Activated CD4-positive, alpha-beta T cell treated with anti-CD3 and anti-CD28 coated beads, Interleukin-2, amount 10 ng/mL, durations not matched to agents 7 days and 5 days (primary cell): Measurements from ENCODE around the gene MYH15. TPM values are rescaled to one million over a fixed set of nuclear protein-coding genes. Genes with fewer than 3 reads are reported as not detected.

ENCODE experiments used
- CTCF ChIA-PET: fragments of 350-600 bp; sonication (Branson Sonifier 250); formaldehyde crosslinking; loops from one replicate; lab custom pipeline; 2021; ENCODE audit warnings: antibody characterized with exemption; lab: Charles Lee
- POLR2A ChIA-PET: fragments of 350-600 bp; sonication (Branson Sonifier 250); formaldehyde crosslinking; loops from one replicate; lab custom pipeline; 2021; ENCODE audit warnings: antibody characterized with exemption; lab: Charles Lee
- DNase-seq: peaks from one replicate; pipeline ENCODE4 v3.0.0-alpha.2; 2020
- H3K27ac Mint-ChIP-seq: one replicate; pipeline ENCODE4 v1.8.0; 2021; ENCODE audit warnings: mild to moderate bottlenecking, moderate library complexity, mixed read lengths
- H3K27me3 Mint-ChIP-seq: one replicate; pipeline ENCODE4 v1.8.0; 2021; ENCODE audit warnings: mixed read lengths
- H3K36me3 Mint-ChIP-seq: one replicate; pipeline ENCODE4 v1.8.0; 2021; ENCODE audit warnings: low read depth, mixed read lengths
- H3K4me1 Mint-ChIP-seq: one replicate; pipeline ENCODE4 v1.8.0; 2021; ENCODE audit warnings: mixed read lengths
- H3K4me3 Mint-ChIP-seq: one replicate; pipeline ENCODE4 v1.8.0; 2021; ENCODE audit warnings: mild to moderate bottlenecking, moderate library complexity, mixed read lengths
- H3K9me3 Mint-ChIP-seq: one replicate; pipeline ENCODE4 v1.8.0; 2021; ENCODE audit warnings: mixed read lengths
- total RNA-seq, 2 experiments: library from RNA; stranded (reverse); gene quantifications; one replicate each; pipeline ENCODE4 v1.2.3, GENCODE V29; 2021

Gene MYH15
- total RNA-seq, 2 experiments from 2014 or later: 0.15 to 0.21 TPM

GRCh38 chr3:108503722-108504121, 6.7 kb downstream of the MYH15 start:
- Mint-ChIP-seq H3K36me3 (no peaks in the 10 kb centered on the region), H3K27ac (no peak overlapping the region), H3K27me3 (peaks cover 5% of the 10 kb centered on the region), H3K4me3 (no peak overlapping the region), H3K9me3 (peaks cover 3% of the 10 kb centered on the region), H3K4me1 (no peaks in the 10 kb centered on the region)
- ChIA-PET POLR2A (no interaction called here), CTCF (no interaction called here)
- no peak for DNase-seq

DNA sequence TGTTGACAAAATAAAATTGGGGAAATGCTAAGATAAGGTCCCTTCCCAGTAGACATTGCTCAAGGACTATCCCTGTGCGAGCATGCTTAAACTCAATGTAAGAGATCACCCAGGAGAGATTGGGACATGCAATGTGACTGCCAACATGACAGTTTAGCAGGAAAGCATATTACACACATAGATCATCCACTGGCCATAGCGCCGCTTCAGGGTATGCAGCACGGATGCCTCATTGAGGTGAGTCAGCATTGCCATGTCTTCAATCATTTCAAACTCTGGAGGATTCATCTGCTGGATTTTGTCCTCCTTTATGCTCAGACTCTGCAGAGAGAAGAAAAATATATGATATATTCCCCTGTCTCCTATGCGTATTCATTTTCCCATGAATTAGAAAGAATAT, 8.9 kb downstream of the MYH15 start:
- ChIA-PET CTCF (no interaction called here), POLR2A (no interaction called here)
- Mint-ChIP-seq H3K9me3 (peaks cover 3% of the 10 kb centered on the region), H3K36me3 (no peaks in the 10 kb centered on the region), H3K4me3 (no peak overlapping the region), H3K27me3 (peaks cover 5% of the 10 kb centered on the region), H3K27ac (no peak overlapping the region), H3K4me1 (no peaks in the 10 kb centered on the region)
- no peak for DNase-seq

GRCh38 chr3:108500728-108501127, 9.7 kb downstream of the MYH15 start:
- Mint-ChIP-seq H3K4me3 (no peak overlapping the region), H3K36me3 (no peaks in the 10 kb centered on the region), H3K27me3 (peaks cover 5% of the 10 kb centered on the region), H3K9me3 (peaks cover 3% of the 10 kb centered on the region), H3K27ac (no peak overlapping the region), H3K4me1 (no peaks in the 10 kb centered on the region)
- no peak for DNase-seq
- ChIA-PET POLR2A (no interaction called here), CTCF (interaction anchor here (0.5 kb wide), 1 partner anchor 1001 kb away, joined by 4 read pairs; no protein-coding TSS in a partner anchor)

GRCh38 chr3:108497271-108497670, 13.1 kb downstream of the MYH15 start:
- peaks cover 3% of the 10 kb centered on the region for H3K9me3 Mint-ChIP-seq
- ChIA-PET POLR2A (no interaction called here), CTCF (interaction anchor here (0.6 to 1.2 kb wide), 2 partner anchors 14 to 334 kb away, joined by 3 read pairs; no protein-coding TSS in a partner anchor)
- no peak for DNase-seq
- H3K36me3 Mint-ChIP-seq: no peaks in the 10 kb centered on the region
- no peak overlapping the region for H3K4me3 Mint-ChIP-seq
- no peak overlapping the region for H3K27ac Mint-ChIP-seq
- H3K27me3 Mint-ChIP-seq: peaks cover 5% of the 10 kb centered on the region
- H3K4me1 Mint-ChIP-seq: no peaks in the 10 kb centered on the region

- no peak overlapping the region for H3K4me3 Mint-ChIP-seq
- DNase-seq: no peak
- no peaks in the 10 kb centered on the region for H3K36me3 Mint-ChIP-seq
- no peaks in the 10 kb centered on the region for H3K27me3 Mint-ChIP-seq
- H3K4me1 Mint-ChIP-seq: no peaks in the 10 kb centered on the region
- ChIA-PET CTCF (interaction anchor here (1.3 kb wide), 1 partner anchor 15 kb away, joined by 3 read pairs; no protein-coding TSS in a partner anchor), POLR2A (no interaction called here)
- no peak overlapping the region for H3K27ac Mint-ChIP-seq
- H3K9me3 Mint-ChIP-seq: peaks cover 3% of the 10 kb centered on the region
Observed at GRCh38 chr3:108495717-108496116, 14.7 kb downstream of the MYH15 start.

GRCh38 chr3:108494906-108495531, 15.4 kb downstream of the MYH15 start:
- ChIA-PET CTCF (interaction anchor here (1.3 kb wide), 1 partner anchor 14 kb away, joined by 3 read pairs; no protein-coding TSS in a partner anchor), POLR2A (no interaction called here)
- H3K36me3 Mint-ChIP-seq: no peaks in the 10 kb centered on the region
- no peak overlapping the region for H3K4me3 Mint-ChIP-seq
- DNase-seq: no peak
- peak overlapping the region; percentile 1 for H3K27ac Mint-ChIP-seq
- H3K27me3 Mint-ChIP-seq: no peaks in the 10 kb centered on the region
- H3K4me1 Mint-ChIP-seq: no peaks in the 10 kb centered on the region
- peaks cover 3% of the 10 kb centered on the region for H3K9me3 Mint-ChIP-seq

- no peaks in the 10 kb centered on the region for H3K4me1 Mint-ChIP-seq
- peaks cover under 1% of the 10 kb centered on the region for H3K9me3 Mint-ChIP-seq
- ChIA-PET CTCF (no interaction called here), POLR2A (no interaction called here)
- no peak for DNase-seq
- no peaks in the 10 kb centered on the region for H3K36me3 Mint-ChIP-seq
- no peaks in the 10 kb centered on the region for H3K27me3 Mint-ChIP-seq
- no peak overlapping the region for H3K4me3 Mint-ChIP-seq
- H3K27ac Mint-ChIP-seq: no peak overlapping the region
Observed at GRCh38 chr3:108493862-108494261, 16.5 kb downstream of the MYH15 start.

GRCh38 chr3:108491456-108491855, 18.9 kb downstream of the MYH15 start:
- no peak overlapping the region for H3K4me3 Mint-ChIP-seq

DNA sequence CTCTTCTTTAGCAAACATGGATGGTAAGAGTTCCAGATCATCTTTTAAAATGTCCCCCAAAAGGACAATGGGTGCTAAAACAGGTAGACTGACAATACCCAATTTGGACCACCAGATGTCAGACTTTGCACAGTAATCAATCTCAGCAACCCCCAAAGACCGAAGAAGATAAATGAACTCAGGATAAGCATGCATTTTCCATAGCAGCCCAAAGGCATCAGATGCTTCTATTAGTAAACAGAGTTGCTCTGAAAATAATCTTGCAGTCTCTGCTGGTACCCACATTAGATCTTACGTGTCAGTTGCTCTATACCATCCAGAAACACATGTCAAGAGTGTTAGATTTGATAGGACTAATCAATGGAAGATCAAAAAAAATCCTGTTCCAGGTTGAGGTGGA, 20.6 kb downstream of the MYH15 start:
- DNase-seq: peak; percentile 53
- ChIA-PET CTCF (interaction anchor here (0.5 to 1.0 kb wide), 2 partner anchors 62 to 349 kb away, joined by 3 read pairs; no protein-coding TSS in a partner anchor), POLR2A (no interaction called here)
- Mint-ChIP-seq H3K9me3 (no peaks in the 10 kb centered on the region), H3K4me3 (no peak overlapping the region), H3K27ac (no peak overlapping the region), H3K36me3 (no peaks in the 10 kb centered on the region), H3K4me1 (no peaks in the 10 kb centered on the region), H3K27me3 (no peaks in the 10 kb centered on the region)

More at GRCh38 chr3:108491456-108491855, 18.9 kb downstream of the MYH15 start:
- POLR2A ChIA-PET: no interaction called here
- no peaks in the 10 kb centered on the region for H3K36me3 Mint-ChIP-seq
- H3K9me3 Mint-ChIP-seq: no peaks in the 10 kb centered on the region
- no peak overlapping the region for H3K27ac Mint-ChIP-seq
- no peaks in the 10 kb centered on the region for H3K27me3 Mint-ChIP-seq
- CTCF ChIA-PET: interaction anchor here (1.1 kb wide), 1 partner anchor 61 kb away, joined by 3 read pairs; no protein-coding TSS in a partner anchor
- no peaks in the 10 kb centered on the region for H3K4me1 Mint-ChIP-seq
- DNase-seq: no peak

DNA sequence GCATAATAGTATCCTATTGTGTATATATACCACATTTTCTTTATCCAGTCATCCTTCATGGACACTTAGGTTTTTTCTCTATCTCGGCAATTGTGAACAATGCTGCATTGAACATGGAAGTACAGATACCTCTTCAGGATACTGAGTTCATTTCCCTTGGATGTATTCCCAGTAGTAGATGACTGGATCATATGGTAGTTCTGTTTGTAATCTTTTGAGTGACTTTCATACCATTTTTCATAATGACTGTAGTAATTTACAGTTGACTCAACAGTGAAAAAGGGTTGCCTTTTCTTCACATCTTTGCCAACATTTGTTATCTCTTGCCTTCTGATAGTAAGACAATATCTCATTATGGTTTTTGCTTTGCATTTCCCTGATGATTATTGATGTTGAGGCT, 21.8 kb downstream of the MYH15 start:
- no peak for DNase-seq
- ChIA-PET CTCF (interaction anchor here (1.0 kb wide), 1 partner anchor 64 kb away, joined by 3 read pairs; no protein-coding TSS in a partner anchor), POLR2A (no interaction called here)
- Mint-ChIP-seq H3K4me1 (no peaks in the 10 kb centered on the region), H3K4me3 (no peak overlapping the region), H3K36me3 (no peaks in the 10 kb centered on the region), H3K27me3 (no peaks in the 10 kb centered on the region), H3K9me3 (no peaks in the 10 kb centered on the region), H3K27ac (no peak overlapping the region)

DNA sequence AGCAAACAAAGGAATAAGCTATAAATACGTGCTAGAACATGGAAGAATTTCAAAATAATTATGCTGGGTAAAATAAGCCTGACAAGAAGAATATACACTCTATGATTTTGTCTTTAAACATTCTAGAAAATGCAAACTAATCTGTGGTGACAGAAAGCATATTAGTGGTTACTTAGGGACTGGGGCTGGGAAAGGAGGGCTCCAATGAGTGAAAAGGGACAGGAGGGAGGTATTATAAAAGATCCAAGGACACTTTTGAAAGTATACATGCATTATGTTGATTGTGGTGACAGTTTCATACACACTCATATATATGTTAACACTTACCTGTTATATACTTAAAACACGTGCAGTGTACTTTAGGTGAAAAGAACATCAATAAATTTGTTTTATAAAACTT, 23.0 kb downstream of the MYH15 start:
- CTCF ChIA-PET: interaction anchor here (1.4 kb wide), 1 partner anchor 10 kb away, joined by 5 read pairs; no protein-coding TSS in a partner anchor

GRCh38 chr3:108486941-108487340, 23.5 kb downstream of the MYH15 start:
- Mint-ChIP-seq H3K27me3 (no peaks in the 10 kb centered on the region), H3K4me3 (no peak overlapping the region), H3K27ac (no peak overlapping the region), H3K9me3 (no peaks in the 10 kb centered on the region), H3K36me3 (no peaks in the 10 kb centered on the region), H3K4me1 (no peaks in the 10 kb centered on the region)
- ChIA-PET POLR2A (no interaction called here), CTCF (interaction anchor here (1.4 kb wide), 1 partner anchor 9 kb away, joined by 5 read pairs; no protein-coding TSS in a partner anchor)
- DNase-seq: no peak

More for the DNA sequence above, 23.0 kb downstream of the MYH15 start:
- no peaks in the 10 kb centered on the region for H3K9me3 Mint-ChIP-seq
- no peaks in the 10 kb centered on the region for H3K4me1 Mint-ChIP-seq
- no peaks in the 10 kb centered on the region for H3K27me3 Mint-ChIP-seq
- POLR2A ChIA-PET: no interaction called here
- no peaks in the 10 kb centered on the region for H3K36me3 Mint-ChIP-seq
- H3K27ac Mint-ChIP-seq: no peak overlapping the region
- H3K4me3 Mint-ChIP-seq: no peak overlapping the region
- DNase-seq: no peak

- ChIA-PET CTCF (interaction anchor here (0.6 to 1.4 kb wide), 2 partner anchors 9 to 347 kb away, joined by 3 to 5 read pairs; no protein-coding TSS in a partner anchor), POLR2A (no interaction called here)
- DNase-seq: no peak
- Mint-ChIP-seq H3K36me3 (no peaks in the 10 kb centered on the region), H3K27ac (no peak overlapping the region), H3K4me3 (no peak overlapping the region), H3K27me3 (no peaks in the 10 kb centered on the region), H3K9me3 (no peaks in the 10 kb centered on the region), H3K4me1 (no peaks in the 10 kb centered on the region)
Observed at GRCh38 chr3:108486338-108486737, 24.1 kb downstream of the MYH15 start.
